Psoas muscle (tissue), 8 donors: ENCODE data around the gene TBC1D1. TPM values are rescaled to one million over a fixed set of nuclear protein-coding genes. Genes with fewer than 3 reads are reported as not detected.
A peak's percentile ranks its signal among the peaks of the same experiment; 100 is the strongest.

Experiments
- ATAC-seq, 4 donors: fragments of 200-7000 bp; cut with Tn5 transposase; one replicate each; pipeline ENCODE4 v1.9.1; 2020; ENCODE audit warnings: moderate library complexity in 3 of 4, mild to moderate bottlenecking in 2 of 4
- DNase-seq, 2 donors: peaks; one replicate each; pipeline ENCODE4 v3.0.0-alpha.2; 2020
- H3K27ac ChIP-seq: fragments of 200-600 bp; one replicate; pipeline ENCODE4 v1.8.0; 2022
- H3K27me3 ChIP-seq, 3 donors: fragments of 200-600 bp in 1 of 3; one replicate each; pipeline versions ENCODE4 v1.6.1 to v1.8.0; 2013 to 2022; ENCODE audit warnings: low read length in 2 of 3, mild to moderate bottlenecking in 2 of 3, moderate library complexity in 1 of 3; ENCODE audit not compliant: insufficient read depth in 3 of 3
- H3K36me3 ChIP-seq, 2 donors: fragments of 200-600 bp in 1 of 2; one replicate each; pipeline versions ENCODE4 v1.6.1 to v1.8.0; 2013 to 2022; ENCODE audit warnings: low read depth in 1 of 2, mild to moderate bottlenecking in 1 of 2, moderate library complexity in 1 of 2; ENCODE audit not compliant: insufficient read depth in 1 of 2
- H3K4me1 ChIP-seq: fragments of 200-600 bp; one replicate; pipeline ENCODE4 v1.8.0; 2022
- H3K4me3 ChIP-seq: fragments of 200-600 bp; one replicate; pipeline ENCODE4 v1.8.0; 2022; ENCODE audit warnings: mild to moderate bottlenecking
- H3K9me3 ChIP-seq: fragments of 200-600 bp; one replicate; pipeline ENCODE4 v1.8.0; 2022
- CTCF ChIP-seq: fragments of 200-600 bp; IDR thresholded peaks from one replicate; pipeline ENCODE4 v1.8.0; 2022; ENCODE audit warnings: antibody characterized with exemption
- WGBS, 3 donors: extraction: QIAGEN DNeasy Blood & Tissue Kit; methylation state at CpG; one replicate each; pipeline versions ENCODE4 v1.1.6 to v1.1.7; 2013; 5-methylcytosine and 5-hydroxymethylcytosine counted together
- intact Hi-C, 2 donors: fragments of 100-400 bp; cut with DNase I; formaldehyde crosslinking; loops; one replicate each; pipeline versions ENCODE4 v1.11.0 to v1.14.2; 2022
- polyA plus RNA-seq, 3 donors: library from polyadenylated mRNA; stranded (reverse); fragments of 200-250 nt; gene quantifications; one replicate each; pipeline ENCODE4 v1.2.3, GENCODE V29; 2013
- total RNA-seq, 4 donors: library from RNA; stranded (reverse); fragmentation: NEBNext Ultra II Directional in 2 of 4; extraction: Animal tissue kit (Norgen Biotek cat#: 25700) in 2 of 4; gene quantifications; one replicate each; pipeline versions ENCODE4 v1.2.1 to v1.2.4, GENCODE V29; 2021 to 2023
- donor health status: healthy with polysubstance abuse.
- donor health status: DM: no; HTN: no; CAD: no; lungs with moderate emphysema.
- donor health status: Bipolar disorder and iron deficiency.
- donor health status: healthy.
- donor health status: DM: yes; HTN: yes; CAD: no.
- donor health status: DM: no; HTN: no; CAD: no.
- donor health status: DM: no; HTN: no; CAD: no.
- donor health status: DM: yes; HTN: yes; CAD: no.

Gene TBC1D1
- total and polyA plus RNA-seq, 7 donors = 18.1 to 130 (median 42.5) TPM

GRCh38 chr4:37999965-38000364, 109.1 kb downstream of the TBC1D1 start:
- Histone ChIP-seq H3K4me3 (no peak overlapping the region), H3K4me1 (no peaks in the 10 kb centered on the region), H3K9me3 (no peaks in the 10 kb centered on the region), H3K27me3 (no peaks in the 10 kb centered on the region), H3K27ac (no peak overlapping the region), H3K36me3 (peaks cover 0 to 2% of the 10 kb centered on the region in 2 donors)
- WGBS, 3 donors = 95 to 100% (median 98%) methylated on average over 3 of the region's 3 CpGs
- intact Hi-C loops = no loop called here
- DNase-seq (no peak), ATAC-seq (no peak)
- TF ChIP-seq CTCF = no peak

- peaks cover 5% of the 10 kb centered on the region for H3K4me1 ChIP-seq
- H3K9me3 ChIP-seq = no peaks in the 10 kb centered on the region
- ATAC-seq (no peak), DNase-seq (no peak)
- intact Hi-C loops = no loop called here
- WGBS, 3 donors = 76 to 87% (median 79%) methylated on average over 3 of the region's 3 CpGs
- H3K27me3 ChIP-seq = no peaks in the 10 kb centered on the region
- no peak overlapping the region for H3K4me3 ChIP-seq
- peaks cover 0 to 2% of the 10 kb centered on the region in 2 donors for H3K36me3 ChIP-seq
- TF ChIP-seq CTCF = no peak
- no peak overlapping the region for H3K27ac ChIP-seq
Observed at GRCh38 chr4:38001927-38002326, 111.0 kb downstream of the TBC1D1 start.

- no peaks in the 10 kb centered on the region for H3K9me3 ChIP-seq
- peaks cover 6% of the 10 kb centered on the region for H3K4me1 ChIP-seq
- 69 to 89% (median 83%) methylated on average over 3 of the region's 3 CpGs for WGBS, 3 donors
- intact Hi-C loops = no loop called here
- DNase-seq (no peak), ATAC-seq (peak in 2 of 4 donors; percentile 30 to 41)
- H3K27me3 ChIP-seq = no peaks in the 10 kb centered on the region
- no peak overlapping the region for H3K27ac ChIP-seq
- H3K4me3 ChIP-seq = no peak overlapping the region
- no peak for TF ChIP-seq CTCF
- peaks cover 0 to 2% of the 10 kb centered on the region in 2 donors for H3K36me3 ChIP-seq
Observed at GRCh38 chr4:38002451-38003071, 111.7 kb downstream of the TBC1D1 start.

GRCh38 chr4:38003102-38003501, 112.2 kb downstream of the TBC1D1 start:
- Histone ChIP-seq H3K4me3 (no peak overlapping the region), H3K27ac (no peak overlapping the region), H3K9me3 (no peaks in the 10 kb centered on the region), H3K27me3 (no peaks in the 10 kb centered on the region), H3K36me3 (peaks cover 0 to 2% of the 10 kb centered on the region in 2 donors), H3K4me1 (peaks cover 9% of the 10 kb centered on the region)
- WGBS, 3 donors = 82 to 86% (median 84%) methylated on average over 3 of the region's 3 CpGs
- no peak for TF ChIP-seq CTCF
- DNase-seq = no peak
- intact Hi-C loops = no loop called here
- ATAC-seq = no peak

- no peak for ATAC-seq
- H3K27ac ChIP-seq = no peak overlapping the region
- no peak overlapping the region for H3K4me3 ChIP-seq
- H3K27me3 ChIP-seq = no peaks in the 10 kb centered on the region
- H3K9me3 ChIP-seq = no peaks in the 10 kb centered on the region
- H3K4me1 ChIP-seq = peaks cover 13% of the 10 kb centered on the region
- TF ChIP-seq CTCF = no peak
- H3K36me3 ChIP-seq = peaks cover 0 to 2% of the 10 kb centered on the region in 2 donors
- intact Hi-C loops = no loop called here
- no peak for DNase-seq
- WGBS, 3 donors = 90 to 100% (median 96%) methylated on average over 1 of the region's 1 CpG
Observed at GRCh38 chr4:38003628-38004027, 112.7 kb downstream of the TBC1D1 start.
